Neuronal stem cell (in vitro differentiated cells): ENCODE measurements around the gene HPRT1.

Experiments used
- DNase-seq: peaks from one replicate; pipeline ENCODE4 v3.0.0-alpha.2; 2013; ENCODE audit warnings: low spot score
- H2AFZ ChIP-seq: one replicate; pipeline ENCODE4 v1.6.1; 2013; ENCODE audit warnings: mild to moderate bottlenecking, low read length, inconsistent platforms
- H2AK5ac ChIP-seq: 2 replicates; pipeline ENCODE4 v1.6.1; 2013; ENCODE audit warnings: low read depth, mild to moderate bottlenecking, inconsistent platforms, low read length, moderate library complexity, mixed read lengths
- H2BK120ac ChIP-seq: 2 replicates; pipeline ENCODE4 v1.6.1; 2013; ENCODE audit warnings: low read depth, mild to moderate bottlenecking, inconsistent platforms, low read length, moderate library complexity, mixed read lengths
- H2BK12ac ChIP-seq: one replicate; pipeline ENCODE4 v1.6.1; 2013; ENCODE audit warnings: low read length, inconsistent platforms
- H2BK15ac ChIP-seq: 2 replicates; pipeline ENCODE4 v1.6.1; 2013; ENCODE audit warnings: mild to moderate bottlenecking, low read length, inconsistent platforms, mixed read lengths
- H2BK5ac ChIP-seq: one replicate; pipeline ENCODE4 v1.6.1; 2013; ENCODE audit warnings: inconsistent platforms, mild to moderate bottlenecking, low read length, moderate library complexity
- H3K14ac ChIP-seq: one replicate; pipeline ENCODE4 v1.6.1; 2013; ENCODE audit warnings: low read length, inconsistent platforms
- H3K18ac ChIP-seq: 2 replicates; pipeline ENCODE4 v1.6.1; 2013; ENCODE audit warnings: low read length, inconsistent platforms
- H3K23ac ChIP-seq: 2 replicates; pipeline ENCODE4 v1.6.1; 2013; ENCODE audit warnings: low read depth, mild to moderate bottlenecking, mixed read lengths, low read length, inconsistent platforms; ENCODE audit not compliant: poor library complexity
- H3K27ac ChIP-seq: replicated peaks from 3 replicates; pipeline ENCODE4 v1.5.1; 2013; ENCODE audit warnings: low read length, inconsistent platforms
- H3K27me3 ChIP-seq, 3 experiments: 2 replicates each; pipeline ENCODE4 v1.6.1; 2013; ENCODE audit warnings: low read length in 3 of 3, mild to moderate bottlenecking in 2 of 3, inconsistent platforms in 1 of 3, low read depth in 1 of 3, mixed read lengths in 1 of 3, moderate library complexity in 1 of 3; ENCODE audit not compliant: control insufficient read depth in 3 of 3, insufficient read depth in 3 of 3
- H3K36me3 ChIP-seq, 2 donors: replicated peaks in 1 of 2; 2 replicates each; pipeline ENCODE4 v1.6.1; 2013; ENCODE audit warnings: low read length in 2 of 2; ENCODE audit not compliant: control insufficient read depth in 2 of 2, insufficient read depth in 2 of 2
- H3K4ac ChIP-seq: 2 replicates; pipeline ENCODE4 v1.6.1; 2013; ENCODE audit warnings: inconsistent platforms, mild to moderate bottlenecking, low read length, moderate library complexity
- H3K4me1 ChIP-seq, 2 donors: 1 replicate in 1 of 2; 2 replicates in 1 of 2; pipeline ENCODE4 v1.6.1; 2013; ENCODE audit warnings: low read length in 2 of 2, low read depth in 1 of 2; ENCODE audit not compliant: control insufficient read depth in 2 of 2, insufficient read depth in 1 of 2
- H3K4me2 ChIP-seq: one replicate; pipeline ENCODE4 v1.6.1; 2013; ENCODE audit warnings: mild to moderate bottlenecking, low read length, inconsistent platforms; ENCODE audit not compliant: insufficient read depth, poor library complexity, severe bottlenecking
- H3K4me3 ChIP-seq, 2 donors: 2 replicates each; pipeline ENCODE4 v1.5.1; 2013; ENCODE audit warnings: low read length in 2 of 2, mild to moderate bottlenecking in 2 of 2, inconsistent platforms in 1 of 2, moderate library complexity in 1 of 2
- H3K79me1 ChIP-seq: one replicate; pipeline ENCODE4 v1.6.1; 2013; ENCODE audit warnings: low read depth, mild to moderate bottlenecking, inconsistent platforms, low read length, moderate library complexity
- H3K9ac ChIP-seq: one replicate; pipeline ENCODE4 v1.6.1; 2013; ENCODE audit warnings: mild to moderate bottlenecking, low read depth, low read length, inconsistent platforms; ENCODE audit not compliant: poor library complexity
- H3K9me3 ChIP-seq, 2 donors: replicated peaks in 1 of 2; 2 replicates each; pipeline versions ENCODE3 to v1.6.1; 2013; ENCODE audit warnings: low read length in 2 of 2, mild to moderate bottlenecking in 2 of 2, inconsistent platforms in 1 of 2, low read depth in 1 of 2, mixed read lengths in 1 of 2, moderate library complexity in 1 of 2; ENCODE audit not compliant: control insufficient read depth in 2 of 2, insufficient read depth in 1 of 2
- H4K8ac ChIP-seq: one replicate; pipeline ENCODE4 v1.6.1; 2013; ENCODE audit warnings: low read depth, mild to moderate bottlenecking, inconsistent platforms, low read length, moderate library complexity
- H4K91ac ChIP-seq: one replicate; pipeline ENCODE4 v1.6.1; 2013; ENCODE audit warnings: low read length, low read depth, mild to moderate bottlenecking, inconsistent platforms; ENCODE audit not compliant: poor library complexity
- WGBS, 2 donors: extraction: QIAGEN DNeasy Blood & Tissue Kit; methylation state at CpG; one replicate each; pipeline ENCODE4 v1.1.7; 2013; ENCODE audit warnings: missing lambda C conversion rate in 2 of 2, mixed read lengths in 1 of 2; ENCODE audit not compliant: insufficient read length in 2 of 2, insufficient replicate concordance in 1 of 2; ENCODE audit errors: extremely low coverage in 2 of 2; 5-methylcytosine and 5-hydroxymethylcytosine counted together

HPRT1 gene

GRCh38 chrX:134538316-134538715 is 78.4 kb downstream of the HPRT1 start:
- Histone ChIP-seq H3K4ac (no peak overlapping the region), H3K9me3 (no peaks in the 10 kb centered on the region), H3K9ac (no peak overlapping the region), H2BK15ac (no peak overlapping the region), H3K4me3 (no peak overlapping the region), H3K79me1 (no peaks in the 10 kb centered on the region), H3K27ac (no peak overlapping the region), H4K91ac (no peak overlapping the region), H2AK5ac (no peak overlapping the region), H3K23ac (no peak overlapping the region), H3K27me3 (peaks cover 0 to under 1% (median 0%) of the 10 kb centered on the region in 3 experiments), H3K36me3 (no peaks in the 10 kb centered on the region), H3K18ac (no peak overlapping the region), H4K8ac (no peak overlapping the region), H2AFZ (no peak overlapping the region), H3K14ac (no peak overlapping the region), H3K4me1 (peaks cover 0 to 14% of the 10 kb centered on the region in 2 donors), H2BK5ac (no peak overlapping the region), H2BK120ac (no peak overlapping the region), H2BK12ac (no peak overlapping the region), H3K4me2 (no peak overlapping the region)
- DNase-seq = no peak
- no CpG with 5 or more reads among the region's 5 CpGs for WGBS, 2 donors

- Histone ChIP-seq H2BK15ac (no peak overlapping the region), H4K91ac (no peak overlapping the region), H3K18ac (no peak overlapping the region), H2BK120ac (no peak overlapping the region), H2AK5ac (no peak overlapping the region), H3K27ac (no peak overlapping the region), H3K14ac (no peak overlapping the region), H3K36me3 (no peaks in the 10 kb centered on the region), H3K79me1 (no peaks in the 10 kb centered on the region), H3K23ac (no peak overlapping the region), H3K4me3 (no peak overlapping the region), H3K9ac (no peak overlapping the region), H3K4me1 (peaks cover 0 to 14% of the 10 kb centered on the region in 2 donors), H2AFZ (no peak overlapping the region), H3K4me2 (no peak overlapping the region), H3K4ac (no peak overlapping the region), H4K8ac (no peak overlapping the region), H2BK12ac (no peak overlapping the region), H3K27me3 (peaks cover 0 to 30% (median 2%) of the 10 kb centered on the region in 3 experiments), H2BK5ac (no peak overlapping the region), H3K9me3 (no peaks in the 10 kb centered on the region)
- WGBS, 2 donors = no CpG with 5 or more reads among the region's 3 CpGs
- DNase-seq = no peak
Observed at GRCh38 chrX:134541906-134542305, 81.9 kb downstream of the HPRT1 start.

DNA sequence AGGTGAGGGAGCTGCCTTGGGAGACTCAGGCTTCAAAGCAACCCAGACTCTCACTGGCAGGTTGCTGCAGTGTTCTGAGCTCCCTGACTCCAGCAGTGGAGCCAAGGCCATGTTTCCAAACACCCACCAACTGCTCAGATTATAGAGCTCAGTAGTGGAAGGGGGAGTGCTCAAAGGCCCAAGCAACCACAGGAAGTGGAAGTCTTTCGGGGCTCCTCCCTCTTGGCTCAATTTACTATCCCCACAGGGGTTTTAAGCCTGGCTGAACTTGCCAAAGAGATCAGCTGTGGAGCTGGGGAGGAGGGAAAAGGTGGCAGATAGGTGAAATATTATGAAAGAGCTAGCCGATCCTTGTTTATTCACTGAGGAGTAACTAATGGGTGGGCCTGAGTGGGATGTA is 82.5 kb downstream of the HPRT1 start:
- Histone ChIP-seq H4K8ac (no peak overlapping the region), H2BK15ac (no peak overlapping the region), H3K14ac (no peak overlapping the region), H3K23ac (no peak overlapping the region), H2AK5ac (no peak overlapping the region), H2AFZ (peak overlapping the region; percentile 33), H2BK12ac (no peak overlapping the region), H3K4me3 (no peak overlapping the region), H3K9me3 (no peaks in the 10 kb centered on the region), H4K91ac (no peak overlapping the region), H3K4me1 (peaks cover 0 to 8% of the 10 kb centered on the region in 2 donors), H3K4ac (no peak overlapping the region), H3K9ac (no peak overlapping the region), H3K27me3 (peaks cover 0 to 34% (median 2%) of the 10 kb centered on the region in 3 experiments), H3K79me1 (no peaks in the 10 kb centered on the region), H2BK5ac (no peak overlapping the region), H3K27ac (no peak overlapping the region), H2BK120ac (no peak overlapping the region), H3K4me2 (no peak overlapping the region), H3K18ac (no peak overlapping the region), H3K36me3 (no peaks in the 10 kb centered on the region)
- no CpG with 5 or more reads among the region's 2 CpGs for WGBS, 2 donors
- DNase-seq = no peak

DNA sequence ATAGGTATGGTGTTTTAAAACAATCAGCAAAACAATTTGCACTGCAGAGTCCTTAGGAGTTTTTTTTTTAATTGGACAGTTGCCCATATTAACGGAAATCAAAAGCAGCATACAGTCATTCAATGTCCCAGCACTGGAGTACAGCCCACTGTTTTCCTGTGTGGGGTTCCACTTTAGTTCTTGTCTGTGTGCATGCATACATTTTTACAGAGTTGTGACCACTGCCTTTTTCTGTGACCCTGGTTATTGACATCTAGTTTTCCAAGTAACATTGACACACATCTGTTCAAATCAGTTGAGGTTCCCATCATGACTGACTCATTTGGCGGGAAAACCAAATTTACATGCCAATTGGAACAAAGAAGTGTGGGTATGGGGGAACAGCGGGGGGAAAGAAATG is 83.3 kb downstream of the HPRT1 start:
- no peaks in the 10 kb centered on the region for H3K79me1 ChIP-seq
- no peak overlapping the region for H2BK5ac ChIP-seq
- H2BK120ac ChIP-seq = no peak overlapping the region
- no peak overlapping the region for H3K18ac ChIP-seq
- H2BK15ac ChIP-seq = no peak overlapping the region
- H3K9me3 ChIP-seq = no peaks in the 10 kb centered on the region
- H4K91ac ChIP-seq = no peak overlapping the region
- no peak overlapping the region for H2AK5ac ChIP-seq
- H2BK12ac ChIP-seq = no peak overlapping the region
- no peak overlapping the region for H4K8ac ChIP-seq
- H3K23ac ChIP-seq = no peak overlapping the region
- no peak overlapping the region for H3K4me3 ChIP-seq
- no peak overlapping the region for H3K4me2 ChIP-seq
- peaks cover 0 to 34% (median 2%) of the 10 kb centered on the region in 3 experiments for H3K27me3 ChIP-seq
- no CpG with 5 or more reads among the region's 3 CpGs for WGBS, 2 donors
- no peak overlapping the region for H3K14ac ChIP-seq
- no peak for DNase-seq
- H3K9ac ChIP-seq = no peak overlapping the region
- H3K36me3 ChIP-seq = no peaks in the 10 kb centered on the region
- H3K4me1 ChIP-seq = peaks cover 0 to 7% of the 10 kb centered on the region in 2 donors
- no peak overlapping the region for H3K4ac ChIP-seq
- no peak overlapping the region for H3K27ac ChIP-seq
- H2AFZ ChIP-seq = no peak overlapping the region
